ENCODE results near the gene BICD1. TPM values are rescaled to one million over a fixed set of nuclear protein-coding genes. Genes with fewer than 3 reads are reported as not detected.
A peak's percentile ranks its signal among the peaks of the same experiment; 100 is the strongest.

The BICD1 gene
- polyA plus RNA-seq, 1 experiment = 20.1 TPM

- Histone ChIP-seq H3K9me3 (ENCODE audit: control insufficient read depth, insufficient read depth, low read length) (no peaks in the 10 kb centered on the region), H3K27me3 (ENCODE audit: control insufficient read depth, insufficient read depth, low read length) (no peaks in the 10 kb centered on the region), H3K27ac (ENCODE audit: low read depth, low read length) (peak overlapping the region; percentile 94), H3K4me3 (ENCODE audit: low read depth, low read length) (peak overlapping the region; percentile 35)
- POLR2A ChIA-PET = interaction anchor here (0.6 to 1.5 kb wide), 6 partner anchors 9 to 447 kb away, joined by 3 to 20 read pairs (median 4); partner anchors contain the start of gene BICD1
- no peak for TF ChIP-seq CTCF (IDR thresholded peaks at IDR 0.05; ENCODE audit: low read depth, low read length)
- CTCF ChIA-PET = interaction anchor here (0.8 to 1.9 kb wide), 4 partner anchors 10 to 197 kb away, joined by 3 to 6 read pairs (median 4); no protein-coding TSS in a partner anchor
- peak; percentile 99 for DNase-seq (ENCODE audit: low read depth, low spot score)
Measured at GRCh38 chr12:32115404-32116104, 8.9 kb downstream of the BICD1 start.

GRCh38 chr12:32116897-32117296 is 10.2 kb downstream of the BICD1 start:
- no peak for TF ChIP-seq CTCF (IDR thresholded peaks at IDR 0.05; ENCODE audit: low read depth, low read length)
- H3K4me3 ChIP-seq (ENCODE audit: low read depth, low read length) = no peak overlapping the region
- no peak for DNase-seq (ENCODE audit: low read depth, low spot score)
- no peaks in the 10 kb centered on the region for H3K27me3 ChIP-seq (ENCODE audit: control insufficient read depth, insufficient read depth, low read length)
- CTCF ChIA-PET = interaction anchor here (0.6 kb wide), 2 partner anchors 15 to 53 kb away, joined by 3 read pairs; no protein-coding TSS in a partner anchor
- peak overlapping the region; percentile 71 for H3K27ac ChIP-seq (ENCODE audit: low read depth, low read length)
- POLR2A ChIA-PET = no interaction called here
- H3K9me3 ChIP-seq (ENCODE audit: control insufficient read depth, insufficient read depth, low read length) = no peaks in the 10 kb centered on the region

- no peak for DNase-seq (ENCODE audit: low read depth, low spot score)
Measured at GRCh38 chr12:32117316-32117715, 10.7 kb downstream of the BICD1 start.

GRCh38 chr12:32118806-32119205 is 12.2 kb downstream of the BICD1 start:
- ChIA-PET CTCF (no interaction called here), POLR2A (no interaction called here)
- Histone ChIP-seq H3K9me3 (ENCODE audit: control insufficient read depth, insufficient read depth, low read length) (no peaks in the 10 kb centered on the region), H3K27ac (ENCODE audit: low read depth, low read length) (no peak overlapping the region), H3K27me3 (ENCODE audit: control insufficient read depth, insufficient read depth, low read length) (no peaks in the 10 kb centered on the region), H3K4me3 (ENCODE audit: low read depth, low read length) (no peak overlapping the region)
- no peak for TF ChIP-seq CTCF (IDR thresholded peaks at IDR 0.05; ENCODE audit: low read depth, low read length)
- no peak for DNase-seq (ENCODE audit: low read depth, low spot score)

More at GRCh38 chr12:32117316-32117715, 10.7 kb downstream of the BICD1 start:
- no peaks in the 10 kb centered on the region for H3K27me3 ChIP-seq (ENCODE audit: control insufficient read depth, insufficient read depth, low read length)
- CTCF ChIA-PET = interaction anchor here (0.6 kb wide), 2 partner anchors 15 to 54 kb away, joined by 3 read pairs; no protein-coding TSS in a partner anchor
- POLR2A ChIA-PET = no interaction called here
- H3K9me3 ChIP-seq (ENCODE audit: control insufficient read depth, insufficient read depth, low read length) = no peaks in the 10 kb centered on the region
- TF ChIP-seq CTCF (IDR thresholded peaks at IDR 0.05; ENCODE audit: low read depth, low read length) = no peak
- peak overlapping the region; percentile 71 for H3K27ac ChIP-seq (ENCODE audit: low read depth, low read length)
- H3K4me3 ChIP-seq (ENCODE audit: low read depth, low read length) = no peak overlapping the region

- POLR2A ChIA-PET = interaction anchor here (0.7 kb wide), 1 partner anchor 60 kb away, joined by 4 read pairs; no protein-coding TSS in a partner anchor
- CTCF ChIA-PET = interaction anchor here (0.6 to 1.6 kb wide), 5 partner anchors 14 to 698 kb away, joined by 3 to 11 read pairs (median 4); partner anchors contain the start of gene BICD1
- no peak for TF ChIP-seq CTCF (IDR thresholded peaks at IDR 0.05; ENCODE audit: low read depth, low read length)
- no peaks in the 10 kb centered on the region for H3K27me3 ChIP-seq (ENCODE audit: control insufficient read depth, insufficient read depth, low read length)
- no peak overlapping the region for H3K4me3 ChIP-seq (ENCODE audit: low read depth, low read length)
- DNase-seq (ENCODE audit: low read depth, low spot score) = no peak
- H3K9me3 ChIP-seq (ENCODE audit: control insufficient read depth, insufficient read depth, low read length) = no peaks in the 10 kb centered on the region
- H3K27ac ChIP-seq (ENCODE audit: low read depth, low read length) = no peak overlapping the region
Measured at GRCh38 chr12:32120419-32120818, 13.8 kb downstream of the BICD1 start.
